CMK (cell line): ENCODE results near the gene RPS6KA5.
"Not testable (repeated sequence)": the region's sequence is repeated elsewhere in the genome, so short reads cannot be mapped to it uniquely, and the experiment has no call there.

ENCODE experiments used
- DNase-seq: peaks from one replicate; pipeline ENCODE4 v3.0.0-alpha.2; 2010; ENCODE audit warnings: low read depth

RPS6KA5 gene

GRCh38 chr14:90985601-90986242 is 74.7 kb downstream of the RPS6KA5 start:
- no peak for DNase-seq

DNA sequence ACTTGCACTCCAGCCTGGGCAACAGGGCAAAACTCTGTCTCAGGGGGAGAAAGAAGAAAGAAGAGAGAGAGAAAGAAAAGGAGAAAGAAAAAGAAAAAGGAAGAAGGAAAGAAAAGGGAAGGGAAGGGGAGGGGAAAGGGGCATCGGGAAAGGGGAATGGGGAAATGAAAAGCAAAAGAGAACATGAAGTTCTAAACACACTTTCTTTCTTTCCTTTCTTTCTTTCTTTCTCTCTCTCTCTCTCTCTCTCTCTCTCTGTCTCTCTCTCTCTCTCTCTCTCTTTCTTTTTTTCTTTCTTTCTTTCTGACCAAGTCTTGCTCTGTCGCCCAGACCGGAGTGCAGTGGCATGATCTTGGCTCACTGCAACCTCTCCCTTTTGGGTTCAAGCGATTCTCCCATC is 76.9 kb downstream of the RPS6KA5 start:
- DNase-seq = no peak

GRCh38 chr14:90981636-90982035 is 78.8 kb downstream of the RPS6KA5 start:
- DNase-seq = no peak

DNA sequence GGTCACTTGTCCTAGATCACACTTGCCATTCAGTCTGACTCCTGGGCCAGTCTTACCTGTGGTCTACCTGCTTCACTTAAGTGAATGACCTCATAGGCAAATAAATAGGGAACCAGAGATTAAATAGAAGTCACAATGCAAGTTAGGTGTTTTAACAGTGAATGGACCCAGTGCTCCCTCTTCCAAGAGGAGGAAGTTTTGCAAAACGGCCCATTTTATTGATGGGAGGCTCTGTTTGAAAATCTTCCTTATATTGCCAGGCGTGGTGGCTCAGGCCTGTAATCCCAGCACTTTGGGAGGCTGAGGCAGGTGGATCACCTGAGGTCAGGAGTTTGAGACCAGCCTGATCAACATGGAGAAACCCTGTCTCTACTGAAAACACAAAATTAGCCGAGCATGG is 79.8 kb downstream of the RPS6KA5 start:
- not testable (repeated sequence) for DNase-seq

- no peak for DNase-seq
These were observed 80.9 kb downstream of the RPS6KA5 start for GRCh38 chr14:90979515-90979914.

- DNase-seq = no peak
These were observed 84.3 kb downstream of the RPS6KA5 start for GRCh38 chr14:90976101-90976500.

DNA sequence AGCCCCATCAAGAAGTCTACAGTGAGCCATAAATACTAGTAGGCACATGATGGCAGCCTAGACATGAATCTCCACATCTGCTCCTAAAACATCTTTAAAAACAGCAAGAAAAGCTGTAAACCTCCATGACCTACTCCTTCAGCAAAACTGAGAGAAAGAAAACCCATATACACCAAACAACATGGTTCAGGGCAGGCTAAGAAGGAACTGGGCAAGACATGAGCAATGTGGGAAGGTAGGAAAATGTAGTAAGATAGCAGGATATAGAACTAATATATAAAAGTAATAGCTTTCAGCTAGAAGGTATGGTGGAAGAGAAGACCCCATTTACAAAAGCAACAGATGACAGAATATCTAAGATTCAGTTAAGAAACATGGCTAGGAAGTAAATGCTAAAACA is 88.8 kb downstream of the RPS6KA5 start:
- DNase-seq = no peak

- no peak for DNase-seq
These were observed 90.3 kb downstream of the RPS6KA5 start for GRCh38 chr14:90970167-90970600.

DNA sequence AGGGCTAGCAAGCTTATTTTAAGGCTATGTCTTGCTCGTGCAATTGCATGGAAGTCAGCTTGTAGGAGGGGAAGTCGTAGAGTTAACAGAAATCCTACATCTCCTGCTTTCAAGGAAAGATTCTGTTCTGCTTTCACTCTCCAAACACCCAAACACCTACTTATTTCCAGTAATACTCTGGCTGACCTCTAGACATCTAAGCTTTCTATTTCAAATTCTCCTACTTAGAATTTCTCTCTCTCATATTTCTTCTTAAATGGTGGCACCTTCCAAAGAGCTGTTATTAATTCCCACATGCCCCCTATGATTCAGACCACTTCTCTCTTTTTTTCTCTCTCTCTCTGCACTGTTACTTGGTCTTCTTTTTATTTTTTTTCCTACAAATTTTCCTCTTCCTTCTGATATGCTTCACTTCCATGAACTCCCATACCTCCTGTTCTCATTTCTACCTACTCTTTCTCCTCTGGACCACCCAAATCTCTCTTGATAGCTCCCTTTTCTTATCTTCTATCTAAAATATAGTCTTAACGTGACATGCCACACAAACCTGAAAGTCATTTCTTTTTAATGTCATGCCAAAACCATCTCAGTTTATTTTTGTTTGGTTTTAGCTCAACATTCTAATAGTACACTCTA is 90.8 kb downstream of the RPS6KA5 start:
- no peak for DNase-seq

DNA sequence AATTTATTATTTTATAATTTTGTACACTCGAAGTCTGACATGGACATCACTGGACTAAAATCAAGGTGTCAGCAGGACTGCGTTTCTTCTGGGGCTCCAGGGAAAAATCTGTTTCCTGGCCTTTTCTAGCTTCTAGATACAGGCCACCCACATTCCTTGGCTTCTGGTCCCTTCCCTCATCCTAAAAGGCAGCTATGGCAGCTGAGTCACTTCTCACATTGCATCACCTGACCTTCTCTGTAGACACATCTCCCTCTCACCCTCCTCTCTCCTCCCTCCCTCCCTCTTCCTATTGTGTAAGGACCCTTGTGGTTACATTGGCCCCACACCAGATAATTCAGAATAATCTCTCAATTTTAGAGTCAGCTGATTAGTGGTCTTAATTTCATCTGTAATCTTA is 92.4 kb downstream of the RPS6KA5 start:
- no peak for DNase-seq

GRCh38 chr14:90966493-90966892 is 93.9 kb downstream of the RPS6KA5 start:
- DNase-seq = no peak

DNA sequence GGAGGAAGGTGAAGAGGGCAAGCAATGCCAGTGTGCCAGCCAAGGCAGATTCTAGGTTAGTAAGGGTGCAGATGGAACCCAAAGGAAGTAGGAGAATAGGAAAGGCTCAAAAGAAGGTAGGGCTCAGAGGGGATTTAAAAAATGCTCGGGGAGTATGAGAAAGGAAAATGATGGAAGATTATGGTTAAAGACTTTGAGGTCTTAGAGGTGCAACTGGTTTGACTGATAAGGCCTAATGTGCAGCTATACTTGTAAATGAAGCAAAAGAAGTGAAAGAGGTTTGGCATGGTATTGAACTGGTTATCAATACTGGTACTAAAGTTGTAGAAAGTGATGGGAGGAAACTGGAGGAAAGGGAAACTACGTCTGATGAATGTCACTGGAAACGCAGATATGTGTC is 94.7 kb downstream of the RPS6KA5 start:
- peak; percentile 3 for DNase-seq

DNA sequence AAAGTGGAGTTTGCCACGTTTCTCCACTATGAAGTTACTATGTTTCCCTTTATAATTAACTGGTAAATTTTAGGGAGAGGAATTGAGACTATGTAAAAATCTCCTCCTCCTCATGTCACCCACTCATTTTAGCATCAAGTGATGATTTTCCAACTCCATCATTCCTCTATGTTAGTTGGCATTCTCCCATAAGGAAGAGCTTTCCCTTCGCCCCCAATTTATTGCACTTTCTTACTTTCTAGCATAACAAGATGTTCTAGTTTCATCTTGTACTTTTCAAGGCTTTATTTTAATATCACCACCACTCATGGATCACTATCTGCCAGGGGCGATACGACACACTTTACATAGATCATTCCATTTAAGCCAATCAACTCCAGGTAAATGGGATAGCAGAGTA is 97.1 kb downstream of the RPS6KA5 start:
- no peak for DNase-seq

DNA sequence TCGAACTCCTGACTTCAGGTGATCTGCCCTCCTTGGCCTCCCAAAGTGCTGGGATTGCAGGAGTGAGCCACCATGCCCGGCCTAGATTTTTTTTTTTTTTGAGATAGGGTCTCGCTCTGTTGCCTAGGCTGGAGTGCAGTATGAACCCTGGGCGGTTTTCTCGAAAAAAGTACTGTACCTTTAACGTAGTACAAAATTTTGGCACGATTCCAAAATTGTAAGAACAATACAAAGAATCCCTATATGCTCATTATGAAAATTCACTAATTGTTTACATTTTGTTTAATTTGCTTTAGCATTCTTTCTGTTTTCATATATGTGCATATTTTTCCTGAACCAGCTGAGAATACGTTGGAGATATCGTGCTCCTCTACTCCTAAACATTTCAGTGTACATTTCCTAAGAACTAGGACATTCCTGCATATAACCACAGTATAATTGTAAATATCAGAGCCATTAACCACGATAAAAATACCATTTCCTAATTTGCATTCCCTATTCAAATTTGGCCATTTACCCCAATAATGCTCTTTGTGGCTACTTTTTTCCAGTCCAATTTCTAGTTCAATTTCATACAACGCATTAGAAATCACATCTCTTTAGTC is 97.8 kb downstream of the RPS6KA5 start:
- DNase-seq = no peak

- DNase-seq = no peak
These were observed 99.6 kb downstream of the RPS6KA5 start for GRCh38 chr14:90960818-90961217.

DNA sequence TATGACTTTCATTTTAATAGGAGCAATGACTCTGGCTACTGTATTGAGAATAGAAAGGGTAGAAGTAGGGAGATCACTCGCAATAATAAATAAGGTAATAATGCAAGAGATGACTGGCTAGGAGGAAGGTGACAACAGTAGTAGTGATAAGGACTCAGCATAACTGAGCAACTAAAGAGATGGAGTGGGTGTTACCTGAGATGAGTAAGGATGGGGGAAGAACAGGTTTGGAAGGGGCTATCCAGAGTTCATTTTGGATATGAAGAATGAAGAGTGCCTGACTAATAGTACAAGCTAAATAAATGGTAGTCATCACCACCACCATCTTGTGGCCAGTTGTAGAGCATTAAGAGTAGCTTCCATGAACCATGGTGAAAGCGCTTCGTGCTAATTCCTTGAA is 101.1 kb downstream of the RPS6KA5 start:
- DNase-seq = no peak

DNA sequence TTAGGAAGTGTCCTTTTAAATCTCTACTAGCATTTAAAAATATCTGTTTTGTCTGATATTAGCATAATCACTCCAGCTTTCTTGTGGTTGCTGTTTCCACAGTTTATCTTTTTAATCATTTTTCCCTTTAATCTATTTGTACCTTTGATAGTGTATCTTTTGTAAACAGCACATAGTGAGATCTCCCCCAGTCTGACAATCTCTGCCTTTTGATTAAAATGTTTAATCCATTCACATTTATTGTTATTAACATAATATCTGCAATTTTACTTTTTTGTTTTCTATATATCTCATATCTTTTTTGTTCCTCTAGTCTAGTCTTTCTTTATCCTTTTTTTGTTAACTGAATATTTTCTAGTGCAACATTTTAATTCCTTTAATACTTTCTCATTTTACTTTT is 104.2 kb downstream of the RPS6KA5 start:
- DNase-seq = no peak

GRCh38 chr14:90953643-90954042 is 106.8 kb downstream of the RPS6KA5 start:
- peak; percentile 60 for DNase-seq

- DNase-seq = no peak
These were observed 117.1 kb downstream of the RPS6KA5 start for GRCh38 chr14:90943367-90943766.

- no peak for DNase-seq
These were observed 117.9 kb downstream of the RPS6KA5 start for GRCh38 chr14:90942511-90942910.

- no peak for DNase-seq
These were observed 118.7 kb downstream of the RPS6KA5 start for GRCh38 chr14:90941706-90942105.

- DNase-seq = no peak
These were observed 120.0 kb downstream of the RPS6KA5 start for GRCh38 chr14:90940318-90940962.

GRCh38 chr14:90939252-90939795 is 121.1 kb downstream of the RPS6KA5 start:
- not testable (repeated sequence) for DNase-seq
